ENCODE measurements around the gene CD48.

- TF ChIP-seq CTCF (optimal IDR thresholded peaks at IDR 0.05 in 1 of 3, IDR thresholded peaks at IDR 0.05 in 1 of 3, conservative IDR thresholded peaks at IDR 0.05 in 1 of 3; ENCODE audit: extremely low read depth in 1 of 3, insufficient read depth in 2 of 3, low read length in 3 of 3) (no peak), EZH2 (IDR thresholded peaks at IDR 0.05; ENCODE audit: low read length) (no peak)
Measured at GRCh38 chr1:160666079-160666442, 45.6 kb downstream of the CD48 start.

Data from keratinocyte (primary cell).